ENCODE results near the gene PPP1R37. TPM values are rescaled to one million over a fixed set of nuclear protein-coding genes. Genes with fewer than 3 reads are reported as not detected.

PPP1R37 gene
- total and polyA plus RNA-seq, 2 donors (not counting 3 experiments of a cell fraction or from before 2014, with no cell fraction given): 16.2 to 27.1 TPM

DNA sequence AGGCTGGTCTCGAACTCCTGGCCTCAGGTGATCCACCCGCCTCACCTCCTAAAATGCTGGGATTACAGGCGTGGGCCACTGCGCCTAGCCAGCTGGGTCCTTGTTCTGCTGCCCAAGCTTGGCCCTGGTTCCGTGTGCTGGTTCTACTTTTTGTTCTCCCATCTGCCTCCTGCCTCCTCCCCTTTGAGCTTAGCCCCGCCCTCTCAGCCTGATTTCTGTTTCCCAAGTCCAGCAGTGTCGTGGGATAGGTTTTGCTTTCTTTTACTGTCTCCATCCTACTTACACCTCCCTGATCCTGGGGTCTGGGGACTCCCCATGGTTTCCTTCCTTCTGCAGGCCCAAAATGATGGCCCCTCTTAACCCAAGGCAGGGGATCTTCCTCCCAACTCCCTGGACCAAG is 88.0 kb downstream of the PPP1R37 start:
- FAIRE-seq: no peak
- Histone ChIP-seq H3K4me3 (replicated peaks in 1 of 3; ENCODE audit: insufficient read depth in 1 of 3, low read depth in 1 of 3, low read length in 3 of 3) (no peak overlapping the region), H4K20me1 (replicated peaks; ENCODE audit: control insufficient read depth, extremely low read depth, insufficient read depth, low read length) (no peaks in the 10 kb centered on the region)

GRCh38 chr19:45182758-45183157 is 89.8 kb downstream of the PPP1R37 start:
- Histone ChIP-seq H3K27me3 (ENCODE audit: control insufficient read depth in 2 of 2, insufficient read depth in 2 of 2, low read length in 2 of 2) (no peaks in the 10 kb centered on the region), H3K4me1 (ENCODE audit: control insufficient read depth, extremely low read depth, insufficient read depth, low read length) (peaks cover 9% of the 10 kb centered on the region), H3K27ac (ENCODE audit: insufficient read depth, low read depth, low read length) (no peak overlapping the region), H3K9ac (replicated peaks; ENCODE audit: extremely low read depth, insufficient read depth, low read length) (no peak overlapping the region), H3K9me1 (replicated peaks; ENCODE audit: control insufficient read depth, extremely low read depth, insufficient read depth, low read length) (no peaks in the 10 kb centered on the region), H3K4me2 (ENCODE audit: insufficient read depth, low read length) (no peak overlapping the region), H4K20me1 (replicated peaks; ENCODE audit: control insufficient read depth, extremely low read depth, insufficient read depth, low read length) (no peaks in the 10 kb centered on the region), H3K79me2 (ENCODE audit: control insufficient read depth, insufficient read depth, low read length) (peaks cover 11% of the 10 kb centered on the region), H3K36me3 (ENCODE audit: control insufficient read depth in 2 of 2, extremely low read depth in 1 of 2, insufficient read depth in 2 of 2, low read length in 2 of 2) (no peaks in the 10 kb centered on the region), H2AFZ (ENCODE audit: low read depth, low read length) (no peak overlapping the region), H3K4me3 (replicated peaks in 1 of 3; ENCODE audit: insufficient read depth in 1 of 3, low read depth in 1 of 3, low read length in 3 of 3) (no peak overlapping the region), H3K9me3 (replicated peaks; ENCODE audit: control insufficient read depth, insufficient read depth, low read length) (no peaks in the 10 kb centered on the region)
- CTCF ChIA-PET: interaction anchor here (0.6 to 1.3 kb wide), 3 partner anchors 15 to 257 kb away, joined by 3 to 4 read pairs (median 3); no protein-coding TSS in a partner anchor
- no peak for TF ChIP-seq POLR2A (IDR thresholded peaks at IDR 0.05; ENCODE audit: low read depth, low read length)
- TF ChIP-seq, protein P1, sequence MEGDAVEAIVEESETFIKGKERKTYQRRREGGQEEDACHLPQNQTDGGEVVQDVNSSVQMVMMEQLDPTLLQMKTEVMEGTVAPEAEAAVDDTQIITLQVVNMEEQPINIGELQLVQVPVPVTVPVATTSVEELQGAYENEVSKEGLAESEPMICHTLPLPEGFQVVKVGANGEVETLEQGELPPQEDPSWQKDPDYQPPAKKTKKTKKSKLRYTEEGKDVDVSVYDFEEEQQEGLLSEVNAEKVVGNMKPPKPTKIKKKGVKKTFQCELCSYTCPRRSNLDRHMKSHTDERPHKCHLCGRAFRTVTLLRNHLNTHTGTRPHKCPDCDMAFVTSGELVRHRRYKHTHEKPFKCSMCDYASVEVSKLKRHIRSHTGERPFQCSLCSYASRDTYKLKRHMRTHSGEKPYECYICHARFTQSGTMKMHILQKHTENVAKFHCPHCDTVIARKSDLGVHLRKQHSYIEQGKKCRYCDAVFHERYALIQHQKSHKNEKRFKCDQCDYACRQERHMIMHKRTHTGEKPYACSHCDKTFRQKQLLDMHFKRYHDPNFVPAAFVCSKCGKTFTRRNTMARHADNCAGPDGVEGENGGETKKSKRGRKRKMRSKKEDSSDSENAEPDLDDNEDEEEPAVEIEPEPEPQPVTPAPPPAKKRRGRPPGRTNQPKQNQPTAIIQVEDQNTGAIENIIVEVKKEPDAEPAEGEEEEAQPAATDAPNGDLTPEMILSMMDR (IDR thresholded peaks at IDR 0.05; ENCODE audit: extremely low read depth in 1 of 2, insufficient read depth in 1 of 2, low read depth in 1 of 2, low read length in 2 of 2): no peak
- no peak for TF ChIP-seq MYC (IDR thresholded peaks at IDR 0.05; ENCODE audit: low read depth, low read length)
- TF ChIP-seq FOS (IDR thresholded peaks at IDR 0.05; ENCODE audit: borderline replicate concordance, insufficient read depth, low read length): no peak
- intact Hi-C loops (cut with micrococcal nuclease) (no loop called here), dilution Hi-C loops (cut with MboI; ENCODE audit: extremely low pct_ligation_motif_present, low sequenced_read_pairs) (no loop called here)
- no peak for FAIRE-seq
- POLR2A ChIA-PET: no interaction called here
- DNase-seq (ENCODE audit: low read depth, low spot score): no peak
- BruUV-seq (replicated peaks): no TSS peak

More for the DNA sequence above, 88.0 kb downstream of the PPP1R37 start:
- Histone ChIP-seq H3K4me1 (ENCODE audit: control insufficient read depth, extremely low read depth, insufficient read depth, low read length) (peaks cover 13% of the 10 kb centered on the region), H3K4me2 (ENCODE audit: insufficient read depth, low read length) (no peak overlapping the region), H3K27ac (ENCODE audit: insufficient read depth, low read depth, low read length) (no peak overlapping the region), H2AFZ (ENCODE audit: low read depth, low read length) (no peak overlapping the region), H3K27me3 (ENCODE audit: control insufficient read depth in 2 of 2, insufficient read depth in 2 of 2, low read length in 2 of 2) (no peaks in the 10 kb centered on the region), H3K9ac (replicated peaks; ENCODE audit: extremely low read depth, insufficient read depth, low read length) (no peak overlapping the region), H3K36me3 (ENCODE audit: control insufficient read depth in 2 of 2, extremely low read depth in 1 of 2, insufficient read depth in 2 of 2, low read length in 2 of 2) (no peaks in the 10 kb centered on the region), H3K9me1 (replicated peaks; ENCODE audit: control insufficient read depth, extremely low read depth, insufficient read depth, low read length) (no peaks in the 10 kb centered on the region), H3K9me3 (replicated peaks; ENCODE audit: control insufficient read depth, insufficient read depth, low read length) (no peaks in the 10 kb centered on the region), H3K79me2 (ENCODE audit: control insufficient read depth, insufficient read depth, low read length) (peaks cover 11% of the 10 kb centered on the region)
- dilution Hi-C loops (cut with MboI; ENCODE audit: extremely low pct_ligation_motif_present, low sequenced_read_pairs) (no loop called here), intact Hi-C loops (cut with micrococcal nuclease) (no loop called here)
- TF ChIP-seq GATA2 (IDR thresholded peaks at IDR 0.05; ENCODE audit: insufficient read depth, insufficient read length, low read depth, low read length): no peak
- TF ChIP-seq POLR2A (IDR thresholded peaks at IDR 0.05; ENCODE audit: low read depth, low read length): no peak
- TF ChIP-seq JUN (IDR thresholded peaks at IDR 0.05; ENCODE audit: borderline replicate concordance, insufficient read depth, insufficient read length, low read depth): no peak
- TF ChIP-seq, protein P2, sequence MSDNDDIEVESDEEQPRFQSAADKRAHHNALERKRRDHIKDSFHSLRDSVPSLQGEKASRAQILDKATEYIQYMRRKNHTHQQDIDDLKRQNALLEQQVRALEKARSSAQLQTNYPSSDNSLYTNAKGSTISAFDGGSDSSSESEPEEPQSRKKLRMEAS (IDR thresholded peaks at IDR 0.05; ENCODE audit: insufficient read depth, insufficient read length): no peak
- TF ChIP-seq MYC (IDR thresholded peaks at IDR 0.05; ENCODE audit: low read depth, low read length): no peak
- TF ChIP-seq EZH2 (IDR thresholded peaks at IDR 0.05; ENCODE audit: borderline replicate concordance, low read depth, low read length, severe bottlenecking): no peak
- no peak for TF ChIP-seq FOS (IDR thresholded peaks at IDR 0.05; ENCODE audit: borderline replicate concordance, insufficient read depth, low read length)
- no peak for TF ChIP-seq POLR2AphosphoS5 (IDR thresholded peaks at IDR 0.05; ENCODE audit: insufficient read depth, low read depth, low read length)
- no peak for DNase-seq (ENCODE audit: low read depth, low spot score)
- CTCF ChIA-PET: interaction anchor here (0.9 to 3.3 kb wide), 2 partner anchors 19 to 69 kb away, joined by 3 to 12 read pairs; no protein-coding TSS in a partner anchor
- POLR2A ChIA-PET: no interaction called here
- BruUV-seq (replicated peaks): no TSS peak

All from endothelial cell of umbilical vein (primary cell).